ENCODE data around the gene DRAM2. TPM values are rescaled to one million over a fixed set of nuclear protein-coding genes. Genes with fewer than 3 reads are reported as not detected.

Gene DRAM2
- polyA plus RNA-seq, 1 of the 3 experiments (the other 2 are of a cell fraction) = 19.2 TPM

- TF ChIP-seq USF2 (IDR thresholded peaks at IDR 0.05; ENCODE audit: borderline replicate concordance, low read depth, low read length) (no peak), TEAD4 (IDR thresholded peaks at IDR 0.05; ENCODE audit: borderline replicate concordance, insufficient read depth) (no peak), MAX (IDR thresholded peaks at IDR 0.05; ENCODE audit: low read depth) (no peak), MXI1 (IDR thresholded peaks at IDR 0.05; ENCODE audit: low read depth, low read length) (no peak), TAF1 (IDR thresholded peaks at IDR 0.05; ENCODE audit: borderline replicate concordance, low read depth, low read length) (no peak), FOXJ3 (CRISPR knock-in tag; IDR thresholded peaks at IDR 0.05) (no peak), TCF12 (IDR thresholded peaks at IDR 0.05) (no peak)
Observed at GRCh38 chr1:111133866-111134265, 6.0 kb downstream of the DRAM2 start (continued).

- Histone ChIP-seq H3K36me3 (replicated peaks in 1 of 2; ENCODE audit: control insufficient read depth in 1 of 2, insufficient read depth in 2 of 2, low read length in 1 of 2) (peaks cover 32 to 45% of the 10 kb centered on the region in 2 experiments), H3K9me2 (no peaks in the 10 kb centered on the region), H2AFZ (ENCODE audit: low read depth) (no peak overlapping the region), H3K4me2 (no peak overlapping the region), H3F3A (replicated peaks; ENCODE audit: insufficient read depth) (peaks cover 4% of the 10 kb centered on the region), H3K9ac (no peak overlapping the region), H3K4me3 (ENCODE audit: low read depth in 2 of 2, low read length in 1 of 2) (no peak overlapping the region), H3K4me1 (ENCODE audit: control insufficient read depth in 1 of 2, insufficient read depth in 2 of 2, low read depth in 1 of 2, low read length in 1 of 2) (no peaks in the 10 kb centered on the region), H3K9me3 (no peaks in the 10 kb centered on the region), H4K20me1 (ENCODE audit: insufficient read depth) (no peaks in the 10 kb centered on the region), H3K27ac (ENCODE audit: low read depth in 2 of 2, low read length in 1 of 2) (no peak overlapping the region), H3K79me2 (ENCODE audit: insufficient read depth) (peaks cover 7% of the 10 kb centered on the region; the same call in 1 of the 2 replicates), H3K27me3 (ENCODE audit: insufficient read depth) (no peaks in the 10 kb centered on the region)
- 97% methylated on average over 4 of the region's 4 CpGs for WGBS (ENCODE audit: low lambda C conversion rate)
- TF ChIP-seq YY1 (IDR thresholded peaks at IDR 0.05; ENCODE audit: low read depth) (no peak), GABPA (IDR thresholded peaks at IDR 0.05; ENCODE audit: low read depth) (no peak), REST (IDR thresholded peaks at IDR 0.05; ENCODE audit: low read depth, low read length) (no peak), MEF2A (IDR thresholded peaks at IDR 0.05; ENCODE audit: borderline replicate concordance, low read depth) (no peak), RCOR1 (IDR thresholded peaks at IDR 0.05; ENCODE audit: low read length) (no peak), GATA2 (CRISPR knock-in tag; IDR thresholded peaks at IDR 0.05) (no peak), NRF1 (IDR thresholded peaks at IDR 0.05; ENCODE audit: low read depth, low read length) (no peak), RXRA (IDR thresholded peaks at IDR 0.05; ENCODE audit: borderline replicate concordance, low read depth) (no peak)
- CTCF ChIA-PET = no interaction called here
- DNase-seq = no peak
- POLR2A ChIA-PET = no interaction called here
Observed at GRCh38 chr1:111131693-111132092, 8.2 kb downstream of the DRAM2 start.

Data from SK-N-SH (cell line).